B cell (primary cell): Measurements from ENCODE around the gene AQP12B.
"Not testable (repeated sequence)": the region's sequence is repeated elsewhere in the genome, so short reads cannot be mapped to it uniquely, and the experiment has no call there.

ENCODE experiments used
- CTCF ChIP-seq: fragments of 200-600 bp; IDR thresholded peaks from one replicate; pipeline ENCODE4 v1.8.0; 2022; ENCODE audit warnings: antibody characterized with exemption, mild to moderate bottlenecking
- EZH2 ChIP-seq: IDR thresholded peaks from 2 replicates; pipeline ENCODE4 v1.6.1; 2012; ENCODE audit warnings: borderline replicate concordance, low read depth, mild to moderate bottlenecking, moderate library complexity, low read length; ENCODE audit not compliant: insufficient read depth, poor library complexity, severe bottlenecking

GRCh38 chr2:240699835-240700234, 17.1 kb upstream of the AQP12B start:
- TF ChIP-seq EZH2, CTCF: not testable (repeated sequence)
